WTC11 (cell line): ENCODE measurements around the gene APBB3. TPM values are rescaled to one million over a fixed set of nuclear protein-coding genes. Genes with fewer than 3 reads are reported as not detected.

Source experiments
- ATAC-seq: fragments of 200-7000 bp; cut with Tn5 transposase; 2 replicates; pipeline ENCODE4 v1.10.0; 2021; ENCODE audit warnings: mild to moderate bottlenecking, moderate library complexity
- CTCF ChIA-PET: fragments of 300-600 bp; sonication (Branson Sonifier 250); formaldehyde crosslinking; loops from one replicate; lab custom pipeline; 2021; ENCODE audit warnings: antibody characterized with exemption; lab: Charles Lee
- POLR2A ChIA-PET: fragments of 350-600 bp; sonication (Branson Sonifier 250); formaldehyde crosslinking; loops from one replicate; lab custom pipeline; 2021; ENCODE audit warnings: antibody characterized with exemption; lab: Charles Lee
- DNase-seq: peaks from one replicate; pipeline ENCODE4 v3.0.0; 2021; ENCODE audit warnings: low spot score
- H3K27ac Mint-ChIP-seq: 2 replicates; pipeline ENCODE4 v1.8.0; 2021; ENCODE audit warnings: mixed read lengths
- H3K27me3 Mint-ChIP-seq: 2 replicates; pipeline ENCODE4 v1.8.0; 2021; ENCODE audit warnings: low read depth, mild to moderate bottlenecking, moderate library complexity, mixed read lengths
- H3K36me3 Mint-ChIP-seq: 2 replicates; pipeline ENCODE4 v1.8.0; 2021; ENCODE audit warnings: mixed read lengths
- H3K4me1 Mint-ChIP-seq: 2 replicates; pipeline ENCODE4 v1.8.0; 2022; ENCODE audit warnings: mixed read lengths
- H3K4me3 Mint-ChIP-seq: 2 replicates; pipeline ENCODE4 v1.8.0; 2021; ENCODE audit warnings: mild to moderate bottlenecking, moderate library complexity, mixed read lengths
- H3K9me3 Mint-ChIP-seq: 2 replicates; pipeline ENCODE4 v1.8.0; 2021; ENCODE audit warnings: mixed read lengths
- ARID4B ChIP-seq: sonication (generic); formaldehyde crosslinking; IDR thresholded peaks from 2 replicates; pipeline ENCODE4 v1.8.0; 2023; ENCODE audit warnings: missing genetic modification reagents, mild to moderate bottlenecking, borderline replicate concordance
- ATF1 ChIP-seq: sonication (generic); formaldehyde crosslinking; IDR thresholded peaks from 2 replicates; pipeline ENCODE4 v1.8.1; 2023; ENCODE audit warnings: mild to moderate bottlenecking, moderate library complexity, missing genetic modification reagents
- JAZF1 ChIP-seq: fragments of 250-450 bp; sonication (Bioruptor Pico); IDR thresholded peaks from 2 replicates; pipeline ENCODE4 v1.9.0; 2021; ENCODE audit warnings: moderate library complexity, mild to moderate bottlenecking, inconsistent platforms
- SMAD3 ChIP-seq: sonication (generic); formaldehyde crosslinking; IDR thresholded peaks from 2 replicates; pipeline ENCODE4 v1.8.0; 2022; ENCODE audit warnings: missing genetic modification reagents, mild to moderate bottlenecking, borderline replicate concordance
- USF2 ChIP-seq: sonication (generic); formaldehyde crosslinking; IDR thresholded peaks from 2 replicates; pipeline ENCODE4 v1.8.1; 2023; ENCODE audit warnings: mild to moderate bottlenecking, missing genetic modification reagents, moderate library complexity
- ZBTB43 ChIP-seq: sonication (generic); formaldehyde crosslinking; IDR thresholded peaks from 2 replicates; pipeline ENCODE4 v1.8.1; 2023; ENCODE audit warnings: mild to moderate bottlenecking, missing genetic modification reagents
- ZNF317 ChIP-seq: sonication (generic); formaldehyde crosslinking; IDR thresholded peaks from 2 replicates; pipeline ENCODE4 v1.8.1; 2023; ENCODE audit warnings: low read depth, mild to moderate bottlenecking, moderate library complexity, missing genetic modification reagents, borderline replicate concordance
- ZNF532 ChIP-seq: fragments of 250-450 bp; sonication (Bioruptor Pico); IDR thresholded peaks from 2 replicates; pipeline ENCODE4 v1.9.0; 2021; ENCODE audit warnings: mild to moderate bottlenecking, borderline replicate concordance
- total RNA-seq: library from RNA; stranded (reverse); gene quantifications from 3 replicates; pipeline ENCODE4 v1.2.3, GENCODE V29; 2021
- TF ChIP-seq, protein P1 (sequence below): sonication (generic); formaldehyde crosslinking; IDR thresholded peaks from 2 replicates; pipeline ENCODE4 v1.8.0; 2022; ENCODE audit warnings: mild to moderate bottlenecking, missing genetic modification reagents
- TF ChIP-seq, protein P2 (sequence below): fragments of 200-600 bp; IDR thresholded peaks from 2 replicates; pipeline ENCODE4 v1.8.0; 2022; ENCODE audit warnings: antibody characterized with exemption

Gene APBB3
- total RNA-seq, 1 experiment from 2014 or later: 25.9 TPM

- TF ChIP-seq ARID4B: no peak
- no peak for TF ChIP-seq ZBTB43 (CRISPR knock-in tag)
- TF ChIP-seq JAZF1 (CRISPR knock-in tag): no peak
- TF ChIP-seq USF2 (CRISPR knock-in tag): no peak
- no peak for TF ChIP-seq ZNF317
- TF ChIP-seq ATF1 (CRISPR knock-in tag): no peak
- TF ChIP-seq SMAD3 (CRISPR knock-in tag): no peak
Measured at GRCh38 chr5:140573683-140574082, 9.3 kb upstream of the APBB3 start (continued).

DNA sequence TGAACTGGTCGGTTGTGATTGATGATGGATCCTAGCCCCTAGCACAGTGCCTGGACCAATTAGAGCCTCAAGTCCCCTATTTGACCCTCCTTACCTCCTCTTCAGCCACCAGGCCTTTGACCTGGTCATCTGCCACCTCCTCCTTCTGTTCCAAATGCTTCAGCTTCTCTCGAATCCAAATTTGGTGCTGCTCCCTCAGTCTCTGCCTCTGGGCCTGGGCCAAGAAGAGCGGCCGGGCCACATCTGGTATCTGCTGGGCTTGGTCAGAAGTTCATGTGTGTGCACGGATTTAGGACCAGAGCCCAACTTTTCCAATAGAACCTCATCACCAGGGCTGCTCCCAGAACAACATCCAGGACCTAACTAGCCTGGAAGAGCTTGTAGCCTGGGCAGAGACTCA, 6.7 kb upstream of the APBB3 start:
- no peaks in the 10 kb centered on the region for H3K4me1 Mint-ChIP-seq
- no peak for ATAC-seq
- H3K9me3 Mint-ChIP-seq: no peaks in the 10 kb centered on the region; the same call in 1 of the 2 replicates
- H3K27ac Mint-ChIP-seq: no peak overlapping the region
- no peak overlapping the region for H3K4me3 Mint-ChIP-seq
- peaks cover 5% of the 10 kb centered on the region for H3K27me3 Mint-ChIP-seq
- ChIA-PET POLR2A (interaction anchor here (0.7 kb wide), 1 partner anchor 14 kb away, joined by 3 read pairs; the partner anchor contains the start of gene SRA1), CTCF (interaction anchor here (1.2 to 1.8 kb wide), 3 partner anchors 24 to 129 kb away, joined by 3 to 5 read pairs (median 4); partner anchors contain the start of genes EIF4EBP3 and ZMAT2)
- TF ChIP-seq, protein P1, sequence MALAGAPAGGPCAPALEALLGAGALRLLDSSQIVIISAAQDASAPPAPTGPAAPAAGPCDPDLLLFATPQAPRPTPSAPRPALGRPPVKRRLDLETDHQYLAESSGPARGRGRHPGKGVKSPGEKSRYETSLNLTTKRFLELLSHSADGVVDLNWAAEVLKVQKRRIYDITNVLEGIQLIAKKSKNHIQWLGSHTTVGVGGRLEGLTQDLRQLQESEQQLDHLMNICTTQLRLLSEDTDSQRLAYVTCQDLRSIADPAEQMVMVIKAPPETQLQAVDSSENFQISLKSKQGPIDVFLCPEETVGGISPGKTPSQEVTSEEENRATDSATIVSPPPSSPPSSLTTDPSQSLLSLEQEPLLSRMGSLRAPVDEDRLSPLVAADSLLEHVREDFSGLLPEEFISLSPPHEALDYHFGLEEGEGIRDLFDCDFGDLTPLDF (CRISPR knock-in tag): no peak
- TF ChIP-seq, protein P2, sequence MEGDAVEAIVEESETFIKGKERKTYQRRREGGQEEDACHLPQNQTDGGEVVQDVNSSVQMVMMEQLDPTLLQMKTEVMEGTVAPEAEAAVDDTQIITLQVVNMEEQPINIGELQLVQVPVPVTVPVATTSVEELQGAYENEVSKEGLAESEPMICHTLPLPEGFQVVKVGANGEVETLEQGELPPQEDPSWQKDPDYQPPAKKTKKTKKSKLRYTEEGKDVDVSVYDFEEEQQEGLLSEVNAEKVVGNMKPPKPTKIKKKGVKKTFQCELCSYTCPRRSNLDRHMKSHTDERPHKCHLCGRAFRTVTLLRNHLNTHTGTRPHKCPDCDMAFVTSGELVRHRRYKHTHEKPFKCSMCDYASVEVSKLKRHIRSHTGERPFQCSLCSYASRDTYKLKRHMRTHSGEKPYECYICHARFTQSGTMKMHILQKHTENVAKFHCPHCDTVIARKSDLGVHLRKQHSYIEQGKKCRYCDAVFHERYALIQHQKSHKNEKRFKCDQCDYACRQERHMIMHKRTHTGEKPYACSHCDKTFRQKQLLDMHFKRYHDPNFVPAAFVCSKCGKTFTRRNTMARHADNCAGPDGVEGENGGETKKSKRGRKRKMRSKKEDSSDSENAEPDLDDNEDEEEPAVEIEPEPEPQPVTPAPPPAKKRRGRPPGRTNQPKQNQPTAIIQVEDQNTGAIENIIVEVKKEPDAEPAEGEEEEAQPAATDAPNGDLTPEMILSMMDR: no peak
- TF ChIP-seq ZNF532 (CRISPR knock-in tag): no peak
- DNase-seq: no peak
- H3K36me3 Mint-ChIP-seq: peaks cover 13% of the 10 kb centered on the region
